C4-2B (cell line): ENCODE results near the gene PDCL3.

Experiments
- ZFX ChIP-seq: fragments of 450-650 bp; IDR thresholded peaks from 2 replicates; pipeline ENCODE4 v1.6.1; 2017
- TF ChIP-seq, protein P1 (sequence below): fragments of 450-650 bp; conservative IDR thresholded peaks from 2 replicates; pipeline ENCODE4 v1.5.1; 2017; ENCODE audit warnings: mild to moderate bottlenecking

DNA sequence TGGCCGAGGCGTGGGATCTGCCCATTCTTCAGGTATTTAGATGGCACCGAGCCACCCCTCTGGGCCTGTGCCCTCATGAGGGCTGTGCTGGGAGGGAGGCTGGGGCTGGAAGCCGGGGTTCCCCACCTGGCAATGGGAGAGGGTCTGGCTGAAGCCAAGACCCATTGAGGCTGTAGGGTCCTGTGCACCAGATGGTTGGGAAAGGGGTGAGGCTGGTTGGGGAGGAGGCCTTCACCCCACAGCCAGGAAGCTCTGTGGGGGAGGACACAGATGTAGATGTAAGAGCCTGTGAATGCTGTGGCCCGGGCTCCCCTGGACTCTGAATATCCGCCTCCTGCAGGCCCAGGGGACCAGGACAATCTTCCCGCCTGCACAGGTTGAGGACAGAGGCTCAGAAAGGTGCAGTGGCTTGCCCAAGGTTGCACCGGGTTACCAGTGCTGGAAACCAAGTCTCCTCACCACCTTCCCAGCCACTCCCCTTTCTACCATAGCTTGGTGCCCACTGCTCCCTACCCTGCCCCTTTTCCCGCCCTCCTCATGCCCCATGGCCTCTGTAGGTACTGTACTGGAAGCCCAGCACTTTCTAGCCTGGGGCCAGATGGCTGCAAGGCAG, 49.7 kb downstream of the PDCL3 start:
- TF ChIP-seq, protein P1, sequence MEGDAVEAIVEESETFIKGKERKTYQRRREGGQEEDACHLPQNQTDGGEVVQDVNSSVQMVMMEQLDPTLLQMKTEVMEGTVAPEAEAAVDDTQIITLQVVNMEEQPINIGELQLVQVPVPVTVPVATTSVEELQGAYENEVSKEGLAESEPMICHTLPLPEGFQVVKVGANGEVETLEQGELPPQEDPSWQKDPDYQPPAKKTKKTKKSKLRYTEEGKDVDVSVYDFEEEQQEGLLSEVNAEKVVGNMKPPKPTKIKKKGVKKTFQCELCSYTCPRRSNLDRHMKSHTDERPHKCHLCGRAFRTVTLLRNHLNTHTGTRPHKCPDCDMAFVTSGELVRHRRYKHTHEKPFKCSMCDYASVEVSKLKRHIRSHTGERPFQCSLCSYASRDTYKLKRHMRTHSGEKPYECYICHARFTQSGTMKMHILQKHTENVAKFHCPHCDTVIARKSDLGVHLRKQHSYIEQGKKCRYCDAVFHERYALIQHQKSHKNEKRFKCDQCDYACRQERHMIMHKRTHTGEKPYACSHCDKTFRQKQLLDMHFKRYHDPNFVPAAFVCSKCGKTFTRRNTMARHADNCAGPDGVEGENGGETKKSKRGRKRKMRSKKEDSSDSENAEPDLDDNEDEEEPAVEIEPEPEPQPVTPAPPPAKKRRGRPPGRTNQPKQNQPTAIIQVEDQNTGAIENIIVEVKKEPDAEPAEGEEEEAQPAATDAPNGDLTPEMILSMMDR = no peak
- no peak for TF ChIP-seq ZFX
